Gastroesophageal sphincter (tissue), 4 donors: ENCODE measurements around the gene RABGAP1. TPM values are rescaled to one million over a fixed set of nuclear protein-coding genes. Genes with fewer than 3 reads are reported as not detected.

Experiments used
- ATAC-seq: fragments of 150-250 bp; one replicate; pipeline ENCODE4 v1.9.1; 2016; ENCODE audit warnings: mild to moderate bottlenecking, moderate library complexity
- H3K27ac ChIP-seq, 4 donors: fragments of 200-600 bp; sonication (generic) in 3 of 4; 1 replicate in 3 of 4; 2 replicates in 1 of 4; pipeline ENCODE4 v1.5.1; 2016 to 2019
- H3K27me3 ChIP-seq: fragments of 200-600 bp; sonication (generic); one replicate; pipeline ENCODE4 v1.5.1; 2019
- H3K36me3 ChIP-seq, 2 donors: fragments of 200-600 bp; sonication (generic); one replicate each; pipeline ENCODE4 v1.5.1; 2019; ENCODE audit warnings: control low read depth in 1 of 2
- H3K4me1 ChIP-seq, 3 donors: fragments of 200-600 bp; sonication (generic); 1 replicate in 2 of 3; 2 replicates in 1 of 3; pipeline ENCODE4 v1.5.1; 2016 to 2019; ENCODE audit warnings: control low read depth in 2 of 3
- H3K4me3 ChIP-seq, 2 donors: fragments of 200-600 bp; sonication (generic); one replicate each; pipeline ENCODE4 v1.5.1; 2019; ENCODE audit warnings: mild to moderate bottlenecking in 1 of 2, moderate library complexity in 1 of 2
- H3K9me3 ChIP-seq, 3 donors: fragments of 200-600 bp; sonication (generic); one replicate each; pipeline ENCODE4 v1.5.1; 2017 to 2019; ENCODE audit warnings: control low read depth in 2 of 3
- EP300 ChIP-seq: sonication (generic); formaldehyde crosslinking; IDR thresholded peaks from one replicate; pipeline ENCODE4 v1.6.1; 2017; ENCODE audit warnings: antibody characterized with exemption, mild to moderate bottlenecking
- POLR2A ChIP-seq, 2 donors: fragments of 450-650 bp; IDR thresholded peaks; one replicate each; pipeline ENCODE4 v1.6.1; 2017; ENCODE audit warnings: antibody characterized with exemption in 2 of 2, mild to moderate bottlenecking in 2 of 2, moderate library complexity in 1 of 2
- POLR2AphosphoS5 ChIP-seq: sonication (generic); formaldehyde crosslinking; IDR thresholded peaks from one replicate; pipeline ENCODE4 v1.6.1; 2017; ENCODE audit warnings: antibody characterized with exemption
- WGBS, 2 donors: methylation state at CpG; one replicate each; pipeline ENCODE4 v1.1.5; 2018; ENCODE audit warnings: low coverage in 1 of 2; 5-methylcytosine and 5-hydroxymethylcytosine counted together
- total RNA-seq, 4 donors: library from RNA; depleted of rRNA; stranded (reverse); fragments of >200 nt; gene quantifications; one replicate each; pipeline ENCODE4 v1.1.0, GENCODE V29; 2016
- TF ChIP-seq, protein P1 (sequence below), 4 experiments: fragments of 200-600 bp in 2 of 4; fragments of 450-650 bp in 2 of 4; sonication (generic) in 1 of 4; IDR thresholded peaks; one replicate each; pipeline ENCODE4 v1.5.1; 2017 to 2019; ENCODE audit warnings: antibody characterized with exemption in 4 of 4, mild to moderate bottlenecking in 2 of 4, moderate library complexity in 2 of 4

The RABGAP1 gene
- total RNA-seq, 4 donors from 2014 or later, result 61.2 to 139 (median 82.9) TPM

DNA sequence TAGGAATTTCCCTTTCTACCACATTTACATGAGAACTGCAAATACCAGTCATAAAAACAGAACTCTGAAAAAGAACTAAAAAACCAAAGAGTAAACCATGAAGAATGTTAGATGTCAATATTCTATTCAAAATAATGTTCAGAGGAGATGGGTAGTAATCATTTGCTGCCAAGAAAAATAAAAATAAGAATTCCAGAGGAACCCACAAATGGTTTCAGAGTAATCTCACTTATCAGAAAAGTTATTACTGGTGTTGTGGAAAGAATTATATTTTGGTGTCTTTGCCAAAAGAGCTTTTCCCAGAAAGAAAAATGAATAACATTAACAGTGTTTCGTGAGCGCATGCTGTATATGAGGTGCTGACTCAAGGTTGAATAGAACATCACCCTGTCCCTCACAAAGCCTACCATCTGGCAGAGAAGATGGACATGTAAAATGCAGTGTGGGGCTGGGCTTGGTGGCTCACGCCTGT, 128.2 kb downstream of the RABGAP1 start:
- TF ChIP-seq POLR2AphosphoS5, result peak; percentile 76
- TF ChIP-seq POLR2A (IDR thresholded peaks at IDR 0.05), result no peak
- Histone ChIP-seq H3K9me3 (no peaks in the 10 kb centered on the region), H3K36me3 (peaks cover 5 to 77% of the 10 kb centered on the region in 2 donors), H3K4me3 (no peak overlapping the region), H3K4me1 (peaks cover 0 to 32% (median 1%) of the 10 kb centered on the region in 3 donors), H3K27ac (no peak overlapping the region), H3K27me3 (no peaks in the 10 kb centered on the region)
- no peak for ATAC-seq
- 17 to 58% methylated on average over 3 of the region's 3 CpGs for whole genome bisulfite sequencing, 2 donors

DNA sequence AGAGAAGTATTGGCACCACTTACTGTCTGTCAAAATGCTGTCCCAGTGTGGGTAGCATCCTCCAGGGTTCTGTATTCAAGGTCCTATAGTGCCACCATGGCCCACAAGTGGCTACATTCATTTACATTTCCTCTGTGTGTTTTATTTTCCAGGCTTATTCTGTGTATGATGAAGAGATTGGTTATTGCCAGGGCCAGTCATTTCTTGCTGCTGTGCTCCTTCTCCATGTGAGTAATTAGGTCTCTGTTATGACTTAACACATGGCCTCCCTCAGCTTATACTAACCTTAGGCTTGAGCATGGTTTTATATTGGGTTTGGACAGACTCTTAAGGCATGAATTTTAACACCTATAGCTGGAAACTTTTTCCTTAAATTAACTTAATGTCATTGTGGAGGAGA, 129.4 kb downstream of the RABGAP1 start:
- peaks cover 5 to 83% of the 10 kb centered on the region in 2 donors for H3K36me3 ChIP-seq
- no peak overlapping the region for H3K27ac ChIP-seq
- no peak for TF ChIP-seq POLR2AphosphoS5
- peaks cover 0 to 33% (median 3%) of the 10 kb centered on the region in 3 donors for H3K4me1 ChIP-seq
- no peaks in the 10 kb centered on the region for H3K9me3 ChIP-seq
- H3K27me3 ChIP-seq, result no peaks in the 10 kb centered on the region
- no peak overlapping the region for H3K4me3 ChIP-seq
- no peak for ATAC-seq

DNA sequence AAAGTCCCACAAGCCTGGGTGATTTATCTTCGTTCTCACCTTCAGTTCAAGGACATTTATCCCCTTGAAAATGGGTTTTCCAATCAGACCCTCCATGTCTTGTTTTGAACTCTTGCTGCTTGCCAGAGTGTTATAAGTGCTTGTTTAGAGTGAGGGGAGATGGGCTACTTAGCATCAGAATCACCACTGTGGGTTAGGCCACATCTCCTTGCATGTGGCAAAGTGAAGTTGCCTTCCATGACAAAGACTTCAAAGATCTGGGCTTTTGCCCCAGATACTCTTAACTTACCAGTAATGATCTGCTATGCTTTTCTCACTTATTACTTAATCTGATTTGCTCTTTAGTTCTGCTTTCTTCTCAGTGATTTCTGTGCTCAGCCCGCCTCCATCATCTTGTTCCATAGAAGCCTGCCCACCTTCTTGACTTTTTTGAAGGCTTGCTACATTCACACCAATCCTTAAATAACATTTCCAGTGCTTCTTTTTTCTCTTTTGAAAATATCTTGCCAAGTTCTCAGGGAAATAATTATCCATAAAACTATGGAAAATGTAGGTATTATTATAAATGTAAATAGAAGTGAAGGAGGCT, 131.7 kb downstream of the RABGAP1 start:
- Histone ChIP-seq H3K9me3 (no peaks in the 10 kb centered on the region), H3K27ac (peak overlapping the region in 1 of 4 donors; percentile 62), H3K27me3 (no peaks in the 10 kb centered on the region), H3K36me3 (peaks cover 5 to 77% of the 10 kb centered on the region in 2 donors), H3K4me1 (peaks cover 0 to 33% (median 3%) of the 10 kb centered on the region in 3 donors), H3K4me3 (no peak overlapping the region)
- WGBS, 2 donors, result 94 to 95% methylated on average over 2 of the region's 2 CpGs
- TF ChIP-seq, protein P1, sequence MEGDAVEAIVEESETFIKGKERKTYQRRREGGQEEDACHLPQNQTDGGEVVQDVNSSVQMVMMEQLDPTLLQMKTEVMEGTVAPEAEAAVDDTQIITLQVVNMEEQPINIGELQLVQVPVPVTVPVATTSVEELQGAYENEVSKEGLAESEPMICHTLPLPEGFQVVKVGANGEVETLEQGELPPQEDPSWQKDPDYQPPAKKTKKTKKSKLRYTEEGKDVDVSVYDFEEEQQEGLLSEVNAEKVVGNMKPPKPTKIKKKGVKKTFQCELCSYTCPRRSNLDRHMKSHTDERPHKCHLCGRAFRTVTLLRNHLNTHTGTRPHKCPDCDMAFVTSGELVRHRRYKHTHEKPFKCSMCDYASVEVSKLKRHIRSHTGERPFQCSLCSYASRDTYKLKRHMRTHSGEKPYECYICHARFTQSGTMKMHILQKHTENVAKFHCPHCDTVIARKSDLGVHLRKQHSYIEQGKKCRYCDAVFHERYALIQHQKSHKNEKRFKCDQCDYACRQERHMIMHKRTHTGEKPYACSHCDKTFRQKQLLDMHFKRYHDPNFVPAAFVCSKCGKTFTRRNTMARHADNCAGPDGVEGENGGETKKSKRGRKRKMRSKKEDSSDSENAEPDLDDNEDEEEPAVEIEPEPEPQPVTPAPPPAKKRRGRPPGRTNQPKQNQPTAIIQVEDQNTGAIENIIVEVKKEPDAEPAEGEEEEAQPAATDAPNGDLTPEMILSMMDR (IDR thresholded peaks at IDR 0.05), result no peak
- no peak for TF ChIP-seq EP300
- TF ChIP-seq POLR2A (IDR thresholded peaks at IDR 0.05), result no peak
- TF ChIP-seq POLR2AphosphoS5, result no peak
- no peak for ATAC-seq

DNA sequence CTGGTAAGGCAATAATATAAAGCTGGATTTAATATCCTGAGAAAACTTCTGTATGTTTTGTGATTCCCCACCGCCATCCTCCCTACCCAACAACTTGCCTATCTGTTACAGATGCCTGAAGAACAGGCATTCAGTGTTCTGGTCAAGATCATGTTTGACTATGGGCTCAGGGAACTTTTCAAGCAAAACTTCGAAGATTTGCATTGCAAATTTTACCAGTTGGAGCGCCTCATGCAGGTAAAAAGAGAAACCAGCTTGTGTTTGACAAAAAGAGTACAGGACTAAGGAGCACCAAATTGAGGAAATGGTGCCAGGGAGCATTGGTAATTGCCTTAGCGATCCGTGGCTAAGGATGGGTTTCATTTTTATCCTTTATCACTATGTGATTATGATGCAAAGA, 132.6 kb downstream of the RABGAP1 start:
- TF ChIP-seq POLR2A (IDR thresholded peaks at IDR 0.05) (no peak), EP300 (no peak), POLR2AphosphoS5 (no peak)
- TF ChIP-seq, protein P1 (IDR thresholded peaks at IDR 0.05), result no peak
- no peaks in the 10 kb centered on the region for H3K9me3 ChIP-seq
- peak overlapping the region in 3 of 4 donors; percentile 24 to 62 (median 34) for H3K27ac ChIP-seq
- H3K4me1 ChIP-seq, result peaks cover 0 to 33% (median 3%) of the 10 kb centered on the region in 3 donors
- H3K4me3 ChIP-seq, result no peak overlapping the region
- 59 to 100% methylated on average over 1 to 5 of the region's 5 CpGs for WGBS, 2 donors
- H3K36me3 ChIP-seq, result peaks cover 5 to 80% of the 10 kb centered on the region in 2 donors
- no peak for ATAC-seq
- no peaks in the 10 kb centered on the region for H3K27me3 ChIP-seq

DNA sequence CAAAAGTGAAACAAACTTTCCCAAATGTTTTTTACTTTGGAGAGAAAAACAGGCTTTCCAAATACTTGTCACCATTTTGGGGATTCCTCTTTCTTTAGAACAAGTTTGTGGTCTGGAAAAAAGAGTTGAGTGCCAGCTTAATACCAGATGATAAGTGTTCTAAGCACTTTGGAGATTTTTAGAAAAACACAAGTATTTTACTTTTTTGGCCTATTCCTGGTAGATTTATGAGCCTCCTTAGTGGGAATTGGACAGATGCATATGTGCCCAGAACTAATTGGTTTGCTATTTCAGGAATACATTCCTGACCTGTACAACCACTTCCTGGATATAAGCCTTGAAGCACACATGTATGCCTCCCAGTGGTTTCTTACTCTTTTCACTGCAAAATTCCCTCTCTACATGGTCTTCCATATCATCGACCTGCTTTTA, 133.2 kb downstream of the RABGAP1 start:
- peak overlapping the region; percentile 5 to 62 (median 29) for H3K27ac ChIP-seq
- H3K27me3 ChIP-seq, result no peaks in the 10 kb centered on the region
- no peaks in the 10 kb centered on the region for H3K9me3 ChIP-seq
- peaks cover 0 to 28% (median 3%) of the 10 kb centered on the region in 3 donors for H3K4me1 ChIP-seq
- no peak overlapping the region for H3K4me3 ChIP-seq
- 60 to 75% methylated on average over 1 of the region's 1 CpG for WGBS, 2 donors
- TF ChIP-seq POLR2AphosphoS5 (peak; percentile 78), POLR2A (IDR thresholded peaks at IDR 0.05) (no peak)
- no peak for ATAC-seq
- peaks cover 5 to 85% of the 10 kb centered on the region in 2 donors for H3K36me3 ChIP-seq

DNA sequence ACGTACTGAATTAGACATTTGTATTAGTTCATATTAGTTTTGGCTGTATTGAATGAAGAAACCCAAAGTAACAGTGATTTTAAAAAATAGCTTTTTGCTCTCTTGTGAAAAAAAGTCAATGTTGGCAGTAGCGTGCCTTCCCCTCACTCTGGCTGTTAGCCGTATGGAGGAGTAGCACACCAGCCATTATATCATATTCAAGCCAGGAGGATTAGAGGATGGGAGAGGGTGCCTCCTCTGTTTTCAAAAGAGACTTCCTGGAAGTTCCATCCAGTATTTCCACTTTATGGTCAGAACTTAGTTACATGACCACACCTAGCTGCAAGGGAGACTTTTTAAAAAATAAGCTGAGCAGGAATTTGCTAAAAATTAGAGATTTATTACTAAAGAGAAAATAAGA, 133.8 kb downstream of the RABGAP1 start:
- no peak for ATAC-seq
- Histone ChIP-seq H3K36me3 (peaks cover 5 to 85% of the 10 kb centered on the region in 2 donors), H3K4me1 (peaks cover 0 to 22% (median 3%) of the 10 kb centered on the region in 3 donors), H3K27ac (peak overlapping the region in 1 of 4 donors; percentile 62), H3K9me3 (no peaks in the 10 kb centered on the region), H3K27me3 (no peaks in the 10 kb centered on the region), H3K4me3 (no peak overlapping the region)
- TF ChIP-seq, protein P1 (IDR thresholded peaks at IDR 0.05), result no peak
- TF ChIP-seq POLR2AphosphoS5, result no peak
- WGBS, 2 donors, result 59 to 63% methylated on average over 3 of the region's 3 CpGs
